Activated T-cell treated with anti-CD3 and anti-CD28 coated beads for 24 hours (primary cell): Measurements from ENCODE around the gene PTPRN2.
"Not testable (repeated sequence)": the region's sequence is repeated elsewhere in the genome, so short reads cannot be mapped to it uniquely, and the experiment has no call there.

Source experiments
- DNase-seq: peaks from one replicate; pipeline ENCODE4 v3.0.0-alpha.2; 2020; ENCODE audit warnings: low read depth

PTPRN2 gene

GRCh38 chr7:158366346-158366745 is 221.3 kb downstream of the PTPRN2 start:
- no peak for DNase-seq

GRCh38 chr7:158365267-158365666 is 222.4 kb downstream of the PTPRN2 start:
- DNase-seq, result no peak

GRCh38 chr7:158364451-158364850 is 223.2 kb downstream of the PTPRN2 start:
- DNase-seq, result no peak

GRCh38 chr7:158362912-158363905 is 224.4 kb downstream of the PTPRN2 start:
- DNase-seq, result no peak

DNA sequence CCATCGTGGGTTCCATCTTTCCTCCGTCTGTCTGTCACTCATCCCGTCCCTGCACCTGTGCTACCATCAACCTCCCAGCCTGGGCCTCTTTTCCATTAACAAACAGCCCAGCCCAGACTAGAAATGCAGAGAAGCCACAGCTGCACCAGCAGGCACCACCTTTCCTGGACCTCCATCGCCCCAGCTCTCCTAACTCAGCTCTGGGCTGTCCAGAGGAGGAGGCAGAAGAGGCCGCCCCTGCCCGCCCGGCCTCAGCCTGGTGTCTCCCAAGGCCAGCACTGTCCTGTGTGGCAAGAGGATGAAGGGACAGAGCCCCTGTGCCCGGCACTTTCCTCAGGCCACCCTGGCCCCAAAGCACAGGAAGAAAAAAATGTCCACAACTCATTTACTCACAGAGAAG is 225.6 kb downstream of the PTPRN2 start:
- no peak for DNase-seq

DNA sequence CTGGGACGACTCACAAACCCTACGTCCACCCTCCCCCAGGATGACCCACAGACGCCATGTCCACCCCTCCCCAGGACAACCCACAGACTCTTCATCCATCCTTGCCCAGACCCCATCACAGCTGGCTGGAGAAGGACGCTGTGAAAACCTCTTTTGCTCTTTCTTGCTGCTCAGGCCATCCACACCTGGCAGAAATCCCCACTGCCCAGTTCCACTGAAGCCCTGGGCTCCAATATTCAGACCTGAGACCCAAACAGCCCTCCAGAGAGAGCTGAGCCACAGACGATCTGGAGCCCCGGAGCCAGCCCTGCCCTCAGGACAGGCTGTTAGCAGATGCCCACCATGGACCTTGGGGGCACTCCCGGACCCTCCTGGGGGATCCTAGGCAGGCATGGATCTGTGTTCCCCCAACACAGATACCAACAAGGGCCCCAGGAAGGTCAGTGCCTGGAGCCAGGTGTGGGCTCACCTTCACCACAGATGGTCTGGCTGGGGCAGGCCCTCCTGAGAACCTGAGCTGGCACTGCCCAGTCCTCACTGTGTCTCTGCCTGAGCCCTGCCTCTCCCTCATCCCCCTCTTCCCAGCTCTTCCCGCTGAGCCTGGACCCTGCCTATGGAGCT is 226.2 kb downstream of the PTPRN2 start:
- no peak for DNase-seq

DNA sequence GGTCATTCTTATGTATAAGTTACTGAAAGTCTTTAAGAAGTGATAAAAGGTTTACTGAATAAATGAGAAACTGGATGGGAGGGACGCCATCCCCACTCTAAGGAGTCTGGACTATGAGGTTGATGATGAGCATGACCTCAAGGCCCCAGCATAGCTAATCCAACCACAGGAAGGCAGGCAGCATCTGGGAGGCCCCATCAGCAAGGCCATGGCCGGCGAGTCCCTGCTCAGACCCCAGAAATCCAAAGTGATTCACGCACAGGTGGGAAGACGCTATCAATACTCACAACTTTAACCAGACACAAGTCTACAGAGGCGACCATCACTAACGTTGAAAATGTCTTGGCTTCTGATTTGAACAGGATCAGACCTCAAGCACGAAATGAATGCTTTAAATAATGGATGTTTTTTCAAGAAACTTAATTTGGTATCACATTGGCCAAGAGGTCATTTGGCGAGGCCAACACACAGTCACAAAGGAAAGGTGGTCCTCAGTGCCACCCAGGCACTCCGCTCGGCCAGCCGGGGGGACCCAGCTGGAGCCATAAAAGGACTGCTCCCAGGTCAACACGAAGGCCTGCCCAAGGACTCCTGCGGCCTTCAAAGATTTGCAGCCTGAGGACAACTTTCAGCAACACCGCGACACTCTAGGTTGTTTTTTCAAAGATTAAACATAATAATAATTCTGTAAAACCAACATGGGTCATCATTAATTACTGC is 228.5 kb downstream of the PTPRN2 start:
- no peak for DNase-seq

- no peak for DNase-seq
Observed at GRCh38 chr7:158357898-158358821, 229.5 kb downstream of the PTPRN2 start.

GRCh38 chr7:158357106-158357897 is 230.3 kb downstream of the PTPRN2 start:
- no peak for DNase-seq

GRCh38 chr7:158356454-158356853 is 231.2 kb downstream of the PTPRN2 start:
- no peak for DNase-seq

DNA sequence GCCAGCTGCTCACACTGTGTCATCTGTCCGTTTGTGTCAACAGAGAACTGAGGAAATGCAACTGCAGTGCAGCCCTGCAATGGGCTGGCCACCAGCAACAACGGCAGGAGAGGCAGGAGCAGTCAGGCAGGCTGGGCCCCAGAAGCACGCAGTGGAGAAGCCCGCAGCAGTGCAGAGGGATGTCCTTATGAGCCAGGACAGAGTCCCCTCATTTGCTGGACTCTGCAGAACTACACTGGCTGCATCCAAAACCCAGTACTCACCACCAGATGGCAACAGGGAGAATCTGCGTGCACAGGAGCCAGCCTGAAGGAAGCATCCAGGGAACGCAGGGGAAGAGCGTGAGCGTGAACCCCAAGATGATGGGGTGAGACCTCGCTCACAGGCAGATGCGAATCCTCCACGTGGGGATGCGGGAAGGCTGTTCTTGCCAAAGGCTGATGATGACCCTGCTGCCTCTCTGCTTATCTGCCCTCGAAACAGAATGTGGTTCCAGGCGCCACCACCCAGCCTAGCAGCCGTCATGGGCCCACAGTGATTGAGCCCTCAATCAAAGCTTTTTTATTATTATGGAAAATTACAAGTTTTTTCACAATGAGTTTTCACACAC is 232.1 kb downstream of the PTPRN2 start:
- no peak for DNase-seq

DNA sequence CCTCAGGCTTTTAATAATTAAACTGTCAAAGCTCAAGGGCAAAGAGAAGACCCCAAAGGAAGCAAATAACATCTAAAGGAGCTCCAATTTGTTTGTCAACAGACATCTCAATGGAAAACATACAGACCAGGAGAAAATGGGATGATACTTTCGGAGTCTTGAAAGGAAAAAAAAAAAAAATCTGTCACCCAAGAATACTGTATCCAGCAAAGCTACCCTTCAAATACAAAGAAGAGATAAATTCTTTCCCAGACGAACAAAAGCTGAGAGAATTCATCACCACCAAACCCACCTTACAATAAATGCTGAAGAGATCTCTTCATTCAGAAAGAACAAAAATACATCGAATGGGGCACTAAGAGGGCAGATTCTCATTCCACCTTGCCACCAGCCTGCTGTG is 232.8 kb downstream of the PTPRN2 start:
- no peak for DNase-seq

GRCh38 chr7:158353606-158354570 is 233.7 kb downstream of the PTPRN2 start:
- DNase-seq, result no peak

DNA sequence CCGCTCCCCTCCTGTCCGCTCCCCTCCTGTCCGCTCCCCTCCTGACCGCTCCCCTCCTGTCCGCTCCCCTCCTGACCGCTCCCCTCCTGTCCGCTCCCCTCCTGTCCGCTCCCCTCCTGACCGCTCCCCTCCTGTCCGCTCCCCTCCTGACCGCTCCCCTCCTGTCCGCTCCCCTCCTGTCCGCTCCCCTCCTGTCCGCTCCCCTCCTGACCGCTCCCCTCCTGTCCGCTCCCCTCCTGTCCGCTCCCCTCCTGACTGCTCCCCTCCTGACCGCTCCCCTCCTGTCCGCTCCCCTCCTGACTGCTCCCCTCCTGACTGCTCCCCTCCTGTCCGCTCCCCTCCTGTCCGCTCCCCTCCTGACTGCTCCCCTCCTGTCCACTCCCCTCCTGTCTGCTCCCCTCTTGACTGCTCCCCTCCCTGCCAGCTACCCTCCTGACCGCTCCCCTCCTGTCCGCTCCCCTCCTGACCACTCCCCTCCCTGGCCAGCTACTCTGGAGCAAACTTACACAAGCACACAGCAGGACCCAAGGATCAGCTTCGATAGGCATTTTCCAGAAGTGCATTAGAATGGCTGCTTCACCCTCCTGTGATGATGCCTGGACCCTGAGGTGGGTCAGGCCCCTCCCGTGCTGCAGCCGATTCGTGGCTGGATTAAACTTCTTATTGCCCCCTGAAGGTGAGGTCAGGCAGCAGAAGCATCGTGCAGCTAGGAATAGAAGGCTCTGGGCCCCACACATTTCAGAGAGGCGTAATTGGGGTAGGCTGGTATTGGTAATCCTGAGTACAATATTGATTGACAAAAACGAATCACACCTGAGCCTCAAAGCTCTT is 235.5 kb downstream of the PTPRN2 start:
- DNase-seq, result not testable (repeated sequence)

- no peak for DNase-seq
Observed at GRCh38 chr7:158351481-158351880, 236.1 kb downstream of the PTPRN2 start.

DNA sequence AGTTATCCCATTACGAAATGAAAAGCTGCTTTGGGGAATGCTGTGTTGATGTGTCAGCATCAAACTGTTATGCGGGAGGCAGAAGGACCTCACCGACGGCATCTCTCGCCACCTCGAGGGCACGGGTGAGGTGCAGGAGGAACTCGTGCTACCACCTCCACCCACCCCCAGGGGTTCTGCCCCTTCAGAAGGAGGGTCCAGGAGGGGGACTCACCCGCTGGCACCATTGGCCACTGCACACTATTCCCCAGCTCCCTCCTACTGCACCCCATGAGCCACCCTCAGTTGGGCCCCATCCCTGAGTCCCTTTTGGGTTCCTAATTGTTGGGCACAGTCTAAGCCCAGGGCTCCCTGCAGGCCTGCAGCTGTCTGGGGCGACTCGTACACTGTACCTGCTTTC is 236.6 kb downstream of the PTPRN2 start:
- no peak for DNase-seq

DNA sequence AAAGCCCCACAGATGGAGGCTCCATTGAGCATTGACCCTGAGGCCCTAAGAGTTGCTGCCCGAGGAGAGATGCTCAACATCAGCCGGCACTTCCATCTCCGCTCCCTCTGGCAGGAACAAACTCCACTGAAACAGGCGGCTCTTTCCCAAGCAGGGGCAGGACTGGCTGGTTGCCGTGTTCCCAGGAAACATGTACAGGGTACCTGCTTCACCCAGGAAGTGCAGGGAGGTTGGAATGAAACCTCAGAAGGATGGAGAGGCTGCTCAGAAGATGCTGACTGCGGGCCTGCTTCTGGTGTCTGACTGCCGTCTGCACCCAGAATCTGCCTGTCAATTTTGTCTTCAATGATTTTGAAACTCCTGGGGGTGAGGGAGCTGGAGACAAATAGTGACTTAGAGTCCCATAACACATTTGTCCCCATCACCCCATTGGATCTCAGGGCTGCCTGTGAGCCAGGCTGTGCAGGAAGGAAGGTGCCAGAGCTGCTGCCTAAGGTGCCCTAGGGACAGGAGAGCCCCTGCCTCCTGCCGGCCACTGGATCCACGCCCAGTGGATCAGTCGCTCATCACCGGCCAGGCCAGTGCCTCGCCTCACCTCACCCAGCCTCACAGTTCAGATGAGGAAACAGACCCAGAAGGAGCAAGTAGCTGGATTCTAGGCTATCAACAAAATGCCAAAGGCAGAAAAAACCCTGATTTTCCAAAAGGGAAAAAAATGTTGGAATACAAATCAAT is 237.3 kb downstream of the PTPRN2 start:
- DNase-seq, result no peak
